IgD-negative memory B cell (primary cell): Measurements from ENCODE around the gene PYCR2. TPM values are rescaled to one million over a fixed set of nuclear protein-coding genes. Genes with fewer than 3 reads are reported as not detected.

ENCODE experiments used
- H3K27ac Mint-ChIP-seq, 3 donors: one replicate each; pipeline ENCODE4 v1.8.0; 2020 to 2022; ENCODE audit warnings: mild to moderate bottlenecking in 3 of 3, mixed read lengths in 3 of 3, moderate library complexity in 1 of 3
- H3K27me3 Mint-ChIP-seq: one replicate; pipeline ENCODE4 v1.8.0; 2021; ENCODE audit warnings: mixed read lengths
- H3K36me3 Mint-ChIP-seq: one replicate; pipeline ENCODE4 v1.8.0; 2020; ENCODE audit warnings: mild to moderate bottlenecking, mixed read lengths
- H3K4me1 Mint-ChIP-seq, 3 donors: one replicate each; pipeline ENCODE4 v1.8.0; 2020 to 2022; ENCODE audit warnings: mixed read lengths in 3 of 3, mild to moderate bottlenecking in 1 of 3
- H3K4me3 Mint-ChIP-seq, 4 donors: one replicate each; pipeline ENCODE4 v1.8.0; 2020 to 2022; ENCODE audit warnings: mild to moderate bottlenecking in 4 of 4, mixed read lengths in 4 of 4, moderate library complexity in 3 of 4
- H3K9me3 Mint-ChIP-seq, 3 donors: one replicate each; pipeline ENCODE4 v1.8.0; 2020 to 2021; ENCODE audit warnings: mixed read lengths in 3 of 3, mild to moderate bottlenecking in 1 of 3
- polyA plus RNA-seq: library from polyadenylated mRNA; unstranded; fragments of 300-500 nt; fragmentation: Illumina TruSeq; gene quantifications from one replicate; pipeline ENCODE4 v1.2.3, GENCODE V29; 2021

The PYCR2 gene
- polyA plus RNA-seq, 1 donor from 2014 or later = 68.9 TPM

- Mint-ChIP-seq H3K36me3 (no peaks in the 10 kb centered on the region), H3K27ac (no peak overlapping the region)
Observed at GRCh38 chr1:225917101-225917500, 6.9 kb downstream of the PYCR2 start.

GRCh38 chr1:225915538-225915991 is 8.5 kb downstream of the PYCR2 start:
- H3K27ac Mint-ChIP-seq = no peak overlapping the region
- no peaks in the 10 kb centered on the region for H3K36me3 Mint-ChIP-seq
- no peak overlapping the region for H3K4me3 Mint-ChIP-seq
- H3K27me3 Mint-ChIP-seq = no peaks in the 10 kb centered on the region
- H3K4me1 Mint-ChIP-seq = peaks cover 3 to 10% (median 7%) of the 10 kb centered on the region in 3 donors
- no peaks in the 10 kb centered on the region for H3K9me3 Mint-ChIP-seq

More at GRCh38 chr1:225917101-225917500, 6.9 kb downstream of the PYCR2 start:
- Mint-ChIP-seq H3K9me3 (no peaks in the 10 kb centered on the region), H3K27me3 (no peaks in the 10 kb centered on the region), H3K4me1 (peaks cover 0 to 8% (median 3%) of the 10 kb centered on the region in 3 donors), H3K4me3 (no peak overlapping the region)

- Mint-ChIP-seq H3K4me3 (no peak overlapping the region), H3K9me3 (no peaks in the 10 kb centered on the region), H3K36me3 (no peaks in the 10 kb centered on the region), H3K27me3 (no peaks in the 10 kb centered on the region), H3K4me1 (peaks cover 4 to 17% (median 13%) of the 10 kb centered on the region in 3 donors), H3K27ac (no peak overlapping the region)
Observed at GRCh38 chr1:225914947-225915346, 9.1 kb downstream of the PYCR2 start.

GRCh38 chr1:225914391-225914790 is 9.7 kb downstream of the PYCR2 start:
- Mint-ChIP-seq H3K4me1 (peaks cover 9 to 21% (median 19%) of the 10 kb centered on the region in 3 donors), H3K9me3 (no peaks in the 10 kb centered on the region), H3K36me3 (no peaks in the 10 kb centered on the region), H3K4me3 (no peak overlapping the region), H3K27ac (no peak overlapping the region), H3K27me3 (no peaks in the 10 kb centered on the region)

GRCh38 chr1:225911191-225912130 is 12.6 kb downstream of the PYCR2 start:
- Mint-ChIP-seq H3K4me3 (no peak overlapping the region), H3K36me3 (no peaks in the 10 kb centered on the region), H3K9me3 (no peaks in the 10 kb centered on the region), H3K4me1 (peaks cover 10 to 25% (median 22%) of the 10 kb centered on the region in 3 donors), H3K27ac (no peak overlapping the region), H3K27me3 (no peaks in the 10 kb centered on the region)

GRCh38 chr1:225909477-225909876 is 14.6 kb downstream of the PYCR2 start:
- no peak overlapping the region for H3K27ac Mint-ChIP-seq
- H3K9me3 Mint-ChIP-seq = no peaks in the 10 kb centered on the region
- H3K4me3 Mint-ChIP-seq = peak overlapping the region in 2 of 4 donors; percentile 41 to 79
- H3K4me1 Mint-ChIP-seq = peaks cover 6 to 22% (median 17%) of the 10 kb centered on the region in 3 donors
- no peaks in the 10 kb centered on the region for H3K27me3 Mint-ChIP-seq
- H3K36me3 Mint-ChIP-seq = no peaks in the 10 kb centered on the region

GRCh38 chr1:225908773-225909172 is 15.3 kb downstream of the PYCR2 start:
- H3K36me3 Mint-ChIP-seq = no peaks in the 10 kb centered on the region
- peaks cover 6 to 22% (median 17%) of the 10 kb centered on the region in 3 donors for H3K4me1 Mint-ChIP-seq
- peak overlapping the region in 1 of 3 donors; percentile 55 for H3K27ac Mint-ChIP-seq
- H3K4me3 Mint-ChIP-seq = no peak overlapping the region
- H3K9me3 Mint-ChIP-seq = peaks cover 0 to under 1% (median 0%) of the 10 kb centered on the region in 3 donors
- H3K27me3 Mint-ChIP-seq = no peaks in the 10 kb centered on the region

- Mint-ChIP-seq H3K36me3 (no peaks in the 10 kb centered on the region), H3K9me3 (peaks cover 0 to 3% (median 2%) of the 10 kb centered on the region in 3 donors), H3K27ac (peak overlapping the region in 1 of 3 donors; percentile 55), H3K27me3 (no peaks in the 10 kb centered on the region), H3K4me1 (peaks cover 6 to 22% (median 17%) of the 10 kb centered on the region in 3 donors), H3K4me3 (no peak overlapping the region)
Observed at GRCh38 chr1:225908013-225908640, 15.9 kb downstream of the PYCR2 start.

- Mint-ChIP-seq H3K9me3 (peaks cover 0 to 3% (median 2%) of the 10 kb centered on the region in 3 donors), H3K36me3 (no peaks in the 10 kb centered on the region), H3K27ac (no peak overlapping the region), H3K4me1 (peaks cover 6 to 24% (median 17%) of the 10 kb centered on the region in 3 donors), H3K27me3 (no peaks in the 10 kb centered on the region), H3K4me3 (no peak overlapping the region)
Observed at GRCh38 chr1:225907341-225907740, 16.7 kb downstream of the PYCR2 start.

- H3K27me3 Mint-ChIP-seq = no peaks in the 10 kb centered on the region
Observed at GRCh38 chr1:225906467-225906866, 17.6 kb downstream of the PYCR2 start.

GRCh38 chr1:225903623-225904022 is 20.4 kb downstream of the PYCR2 start:
- peak overlapping the region in 1 of 3 donors; percentile 18 for H3K27ac Mint-ChIP-seq
- H3K36me3 Mint-ChIP-seq = no peaks in the 10 kb centered on the region
- no peaks in the 10 kb centered on the region for H3K27me3 Mint-ChIP-seq
- no peak overlapping the region for H3K4me3 Mint-ChIP-seq
- peaks cover 0 to 3% (median 2%) of the 10 kb centered on the region in 3 donors for H3K9me3 Mint-ChIP-seq
- peaks cover 7 to 11% (median 9%) of the 10 kb centered on the region in 3 donors for H3K4me1 Mint-ChIP-seq

More at GRCh38 chr1:225906467-225906866, 17.6 kb downstream of the PYCR2 start:
- Mint-ChIP-seq H3K9me3 (peaks cover 0 to 3% (median 2%) of the 10 kb centered on the region in 3 donors), H3K4me3 (no peak overlapping the region), H3K4me1 (peaks cover 6 to 21% (median 17%) of the 10 kb centered on the region in 3 donors), H3K36me3 (no peaks in the 10 kb centered on the region), H3K27ac (peak overlapping the region in 1 of 3 donors; percentile 71)

GRCh38 chr1:225899044-225899925 is 24.8 kb downstream of the PYCR2 start:
- no peak overlapping the region for H3K4me3 Mint-ChIP-seq
- H3K36me3 Mint-ChIP-seq = no peaks in the 10 kb centered on the region
- H3K9me3 Mint-ChIP-seq = peaks cover 0 to 3% (median 2%) of the 10 kb centered on the region in 3 donors
- peaks cover 28 to 34% (median 28%) of the 10 kb centered on the region in 3 donors for H3K4me1 Mint-ChIP-seq
- H3K27me3 Mint-ChIP-seq = peaks cover 3% of the 10 kb centered on the region
- peak overlapping the region in 1 of 3 donors; percentile 81 for H3K27ac Mint-ChIP-seq

- H3K27me3 Mint-ChIP-seq = peaks cover 3% of the 10 kb centered on the region
- peak overlapping the region in 3 of 4 donors; percentile 33 to 84 (median 69) for H3K4me3 Mint-ChIP-seq
- peak overlapping the region; percentile 71 to 97 (median 97) for H3K27ac Mint-ChIP-seq
- no peaks in the 10 kb centered on the region for H3K36me3 Mint-ChIP-seq
- no peaks in the 10 kb centered on the region for H3K9me3 Mint-ChIP-seq
- peaks cover 28 to 34% (median 28%) of the 10 kb centered on the region in 3 donors for H3K4me1 Mint-ChIP-seq
Observed at GRCh38 chr1:225897595-225898514, 26.2 kb downstream of the PYCR2 start.
